ENCODE results near the gene DDHD1. TPM values are rescaled to one million over a fixed set of nuclear protein-coding genes. Genes with fewer than 3 reads are reported as not detected.
A peak's percentile ranks its signal among the peaks of the same experiment; 100 is the strongest.

Gene DDHD1
- total RNA-seq, 1 experiment from 2014 or later: 14.0 TPM

DNA sequence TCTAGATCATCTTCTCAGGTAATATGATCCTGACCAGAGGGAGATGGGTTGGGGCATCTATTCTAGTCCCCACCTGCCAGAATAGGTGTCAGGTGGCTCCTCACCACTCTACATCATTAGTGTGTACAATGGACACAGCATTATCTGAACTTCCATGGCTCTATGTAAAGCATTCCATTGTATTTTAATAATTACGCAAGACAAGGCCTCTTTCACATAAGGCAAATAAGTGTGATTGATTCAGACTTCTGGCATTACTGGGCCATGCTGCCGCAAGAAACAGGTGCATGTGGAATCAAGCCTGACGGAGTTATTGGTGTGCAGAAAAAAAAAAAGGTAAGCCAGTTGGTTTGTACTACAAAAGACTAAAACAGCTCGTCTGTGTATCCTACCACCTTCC is 3.1 kb upstream of the DDHD1 start:
- CTCF ChIA-PET: no interaction called here
- no peaks in the 10 kb centered on the region for H3K9me3 Mint-ChIP-seq (ENCODE audit: low read depth, unreplicated experiment)
- intact Hi-C loops (cut with micrococcal nuclease; ENCODE audit: unreplicated experiment): no loop called here
- H3K27ac Mint-ChIP-seq (ENCODE audit: unreplicated experiment): no peak overlapping the region
- no peak overlapping the region for H3K4me3 Mint-ChIP-seq (ENCODE audit: low read depth, unreplicated experiment)
- TF ChIP-seq, protein P1, sequence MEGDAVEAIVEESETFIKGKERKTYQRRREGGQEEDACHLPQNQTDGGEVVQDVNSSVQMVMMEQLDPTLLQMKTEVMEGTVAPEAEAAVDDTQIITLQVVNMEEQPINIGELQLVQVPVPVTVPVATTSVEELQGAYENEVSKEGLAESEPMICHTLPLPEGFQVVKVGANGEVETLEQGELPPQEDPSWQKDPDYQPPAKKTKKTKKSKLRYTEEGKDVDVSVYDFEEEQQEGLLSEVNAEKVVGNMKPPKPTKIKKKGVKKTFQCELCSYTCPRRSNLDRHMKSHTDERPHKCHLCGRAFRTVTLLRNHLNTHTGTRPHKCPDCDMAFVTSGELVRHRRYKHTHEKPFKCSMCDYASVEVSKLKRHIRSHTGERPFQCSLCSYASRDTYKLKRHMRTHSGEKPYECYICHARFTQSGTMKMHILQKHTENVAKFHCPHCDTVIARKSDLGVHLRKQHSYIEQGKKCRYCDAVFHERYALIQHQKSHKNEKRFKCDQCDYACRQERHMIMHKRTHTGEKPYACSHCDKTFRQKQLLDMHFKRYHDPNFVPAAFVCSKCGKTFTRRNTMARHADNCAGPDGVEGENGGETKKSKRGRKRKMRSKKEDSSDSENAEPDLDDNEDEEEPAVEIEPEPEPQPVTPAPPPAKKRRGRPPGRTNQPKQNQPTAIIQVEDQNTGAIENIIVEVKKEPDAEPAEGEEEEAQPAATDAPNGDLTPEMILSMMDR (IDR thresholded peaks at IDR 0.05; ENCODE audit: unreplicated experiment): no peak
- no peak for DNase-seq
- H3K36me3 Mint-ChIP-seq (ENCODE audit: insufficient read depth, unreplicated experiment): peaks cover 27% of the 10 kb centered on the region
- no peaks in the 10 kb centered on the region for H3K27me3 Mint-ChIP-seq (ENCODE audit: unreplicated experiment)
- BruUV-seq (replicated peaks): no TSS peak
- H3K4me1 Mint-ChIP-seq (ENCODE audit: low read depth, unreplicated experiment): no peaks in the 10 kb centered on the region

DNA sequence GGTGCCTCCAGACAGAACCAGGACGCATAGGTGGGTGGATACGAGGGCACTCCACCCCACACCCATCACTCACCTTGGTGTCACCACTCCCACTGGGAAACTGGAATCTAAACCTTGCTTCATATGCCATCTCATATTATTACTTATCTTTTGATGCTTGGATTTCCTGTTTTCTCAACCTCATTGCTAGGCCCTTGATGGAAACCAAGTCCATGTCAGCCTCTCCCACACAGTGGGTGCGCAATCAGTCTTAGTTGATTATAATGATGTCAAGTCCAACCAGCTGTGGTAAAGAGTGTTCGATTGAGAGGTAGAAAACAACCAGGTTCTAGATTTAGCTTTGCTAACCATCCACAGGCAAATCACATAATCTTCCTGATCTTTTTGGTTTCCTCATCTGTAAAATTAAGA is 584 bp upstream of the DDHD1 start:
- H3K36me3 Mint-ChIP-seq (ENCODE audit: insufficient read depth, unreplicated experiment): peaks cover 28% of the 10 kb centered on the region
- CTCF ChIA-PET: no interaction called here
- peak overlapping the region; percentile 79 for H3K27ac Mint-ChIP-seq (ENCODE audit: unreplicated experiment)

DNA sequence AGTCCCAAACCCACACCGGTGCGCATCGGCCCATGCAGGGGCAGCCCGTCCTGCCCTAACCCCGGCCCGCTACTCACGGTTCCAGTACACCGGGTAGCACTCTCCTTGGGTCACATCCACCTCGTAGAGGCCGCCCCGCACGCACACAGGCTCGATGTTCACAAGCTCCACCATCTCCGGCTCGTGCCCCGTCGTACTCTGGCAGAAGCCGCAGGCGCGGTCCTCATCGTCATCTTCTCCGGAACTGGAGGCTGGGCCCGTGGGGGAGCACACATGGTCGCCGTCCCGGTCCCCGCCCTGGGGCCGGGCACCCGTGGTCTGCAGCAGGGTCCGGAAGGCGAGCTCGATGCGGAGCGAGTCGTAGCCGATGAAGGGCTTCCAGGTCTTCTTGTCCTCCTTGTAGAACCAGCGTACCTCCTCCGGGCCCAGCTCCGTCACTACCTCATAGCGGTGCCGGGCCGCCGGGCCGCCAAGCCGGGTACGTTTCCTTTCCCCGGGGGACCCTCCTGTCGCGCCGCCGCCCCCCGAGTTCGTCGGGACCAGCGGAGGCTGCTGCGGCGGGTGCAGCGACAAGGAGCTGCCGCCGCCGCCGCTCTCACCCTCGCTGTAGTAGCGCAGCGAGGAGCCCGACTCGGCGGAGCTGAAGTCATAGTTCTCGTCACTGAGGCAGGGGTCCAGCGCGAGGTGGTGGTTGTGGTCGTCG is 788 bp downstream of the DDHD1 start:
- CTCF ChIA-PET: interaction anchor here (0.7 to 1.8 kb wide), 3 partner anchors 17 to 437 kb away, joined by 3 to 4 read pairs (median 4); no protein-coding TSS in a partner anchor
- intact Hi-C loops (cut with micrococcal nuclease; ENCODE audit: unreplicated experiment): no loop called here

More for the DNA sequence above, 584 bp upstream of the DDHD1 start:
- DNase-seq: no peak
- Mint-ChIP-seq H3K27me3 (ENCODE audit: unreplicated experiment) (no peaks in the 10 kb centered on the region), H3K9me3 (ENCODE audit: low read depth, unreplicated experiment) (no peaks in the 10 kb centered on the region), H3K4me1 (ENCODE audit: low read depth, unreplicated experiment) (peaks cover 12% of the 10 kb centered on the region), H3K4me3 (ENCODE audit: low read depth, unreplicated experiment) (peak overlapping the region; percentile 100)
- TF ChIP-seq, protein P1 (IDR thresholded peaks at IDR 0.05; ENCODE audit: unreplicated experiment): no peak
- BruUV-seq (replicated peaks): no TSS peak
- intact Hi-C loops (cut with micrococcal nuclease; ENCODE audit: unreplicated experiment): no loop called here

DNA sequence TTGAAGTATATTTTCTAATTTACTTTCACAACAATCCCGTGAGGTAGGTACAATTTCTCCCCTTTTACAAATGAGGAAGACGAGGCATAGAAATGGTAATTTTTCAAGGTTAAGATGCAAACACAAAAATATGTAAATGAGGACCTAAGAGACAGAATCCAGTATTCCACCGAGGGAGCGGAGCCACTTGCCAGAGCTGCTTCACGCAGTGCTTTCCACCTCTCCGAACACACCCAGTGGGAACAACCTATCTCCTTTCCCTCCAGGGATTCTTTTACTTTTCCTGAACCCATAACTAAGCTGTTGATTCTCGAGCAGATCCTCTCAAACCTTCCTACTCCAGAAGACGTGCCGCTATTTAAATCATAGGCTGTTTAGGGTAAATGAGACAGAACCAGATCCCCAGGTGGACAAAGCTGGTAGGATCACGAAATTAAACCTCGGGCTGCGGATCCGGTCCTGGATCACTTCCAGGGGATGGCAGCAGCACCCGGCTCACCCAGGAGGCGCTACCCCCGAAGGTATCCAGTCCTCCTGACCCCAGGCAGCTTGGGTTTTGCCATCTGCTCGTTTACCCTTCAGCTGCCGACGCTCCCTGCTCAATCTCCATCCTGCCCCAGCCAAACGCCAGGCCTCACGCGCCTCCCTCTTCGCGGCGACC is 1.5 kb downstream of the DDHD1 start:
- Mint-ChIP-seq H3K9me3 (ENCODE audit: low read depth, unreplicated experiment) (no peaks in the 10 kb centered on the region), H3K4me1 (ENCODE audit: low read depth, unreplicated experiment) (peaks cover 12% of the 10 kb centered on the region), H3K27ac (ENCODE audit: unreplicated experiment) (peak overlapping the region; percentile 82), H3K27me3 (ENCODE audit: unreplicated experiment) (no peaks in the 10 kb centered on the region), H3K36me3 (ENCODE audit: insufficient read depth, unreplicated experiment) (peaks cover 28% of the 10 kb centered on the region), H3K4me3 (ENCODE audit: low read depth, unreplicated experiment) (peak overlapping the region; percentile 100)
- DNase-seq: peak; percentile 60
- BruUV-seq (replicated peaks): no TSS peak
- TF ChIP-seq, protein P1 (IDR thresholded peaks at IDR 0.05; ENCODE audit: unreplicated experiment): no peak
- intact Hi-C loops (cut with micrococcal nuclease; ENCODE audit: unreplicated experiment): no loop called here
- CTCF ChIA-PET: interaction anchor here (0.7 to 1.8 kb wide), 3 partner anchors 18 to 203 kb away, joined by 3 to 4 read pairs (median 3); no protein-coding TSS in a partner anchor

More for the DNA sequence above, 788 bp downstream of the DDHD1 start:
- Mint-ChIP-seq H3K36me3 (ENCODE audit: insufficient read depth, unreplicated experiment) (peaks cover 28% of the 10 kb centered on the region), H3K4me3 (ENCODE audit: low read depth, unreplicated experiment) (peak overlapping the region; percentile 100), H3K9me3 (ENCODE audit: low read depth, unreplicated experiment) (no peaks in the 10 kb centered on the region), H3K27ac (ENCODE audit: unreplicated experiment) (peak overlapping the region; percentile 82), H3K27me3 (ENCODE audit: unreplicated experiment) (no peaks in the 10 kb centered on the region), H3K4me1 (ENCODE audit: low read depth, unreplicated experiment) (peaks cover 12% of the 10 kb centered on the region)
- DNase-seq: peak; percentile 30
- BruUV-seq (replicated peaks): no TSS peak
- TF ChIP-seq, protein P1 (IDR thresholded peaks at IDR 0.05; ENCODE audit: unreplicated experiment): no peak
